Tibial nerve (tissue), 4 donors: Measurements from ENCODE around the gene TBC1D21. TPM values are rescaled to one million over a fixed set of nuclear protein-coding genes. Genes with fewer than 3 reads are reported as not detected.

Experiments
- DNase-seq, 2 donors: peaks; one replicate each; pipeline ENCODE4 v3.0.0-alpha.2; 2019; ENCODE audit warnings: low spot score in 2 of 2
- H3K27ac ChIP-seq, 4 donors: fragments of 200-600 bp; sonication (generic) in 3 of 4; one replicate each; pipeline ENCODE4 v1.5.1; 2017 to 2019; ENCODE audit warnings: mild to moderate bottlenecking in 1 of 4
- H3K27me3 ChIP-seq, 2 donors: fragments of 200-600 bp; sonication (generic) in 1 of 2; one replicate each; pipeline versions ENCODE4 v1.5.1 to v1.6.0; 2017 to 2019
- H3K36me3 ChIP-seq, 3 donors: fragments of 200-600 bp; sonication (generic); one replicate each; pipeline ENCODE4 v1.5.1; 2018 to 2019
- H3K4me1 ChIP-seq, 4 donors: fragments of 200-600 bp; sonication (generic) in 3 of 4; one replicate each; pipeline ENCODE4 v1.5.1; 2017 to 2019
- H3K4me3 ChIP-seq, 4 donors: fragments of 200-600 bp; sonication (generic) in 3 of 4; one replicate each; pipeline ENCODE4 v1.5.1; 2017 to 2019; ENCODE audit warnings: mild to moderate bottlenecking in 1 of 4, moderate library complexity in 1 of 4
- H3K9me3 ChIP-seq, 4 donors: fragments of 200-600 bp; sonication (generic) in 3 of 4; one replicate each; pipeline ENCODE4 v1.5.1; 2017 to 2019
- EP300 ChIP-seq, 2 donors: sonication (generic); formaldehyde crosslinking; IDR thresholded peaks; one replicate each; pipeline ENCODE4 v1.6.1; 2017; ENCODE audit warnings: antibody characterized with exemption in 2 of 2, mild to moderate bottlenecking in 1 of 2
- POLR2A ChIP-seq, 2 donors: fragments of 450-650 bp; IDR thresholded peaks; one replicate each; pipeline ENCODE4 v1.6.1; 2017; ENCODE audit warnings: antibody characterized with exemption in 2 of 2, mild to moderate bottlenecking in 2 of 2, moderate library complexity in 2 of 2
- WGBS, 2 donors: methylation state at CpG; one replicate each; pipeline ENCODE4 v1.1.5; 2018; 5-methylcytosine and 5-hydroxymethylcytosine counted together
- total RNA-seq, 4 donors: library from RNA; depleted of rRNA; stranded (reverse); fragments of >200 nt; gene quantifications; one replicate each; pipeline ENCODE4 v1.1.0, GENCODE V29; 2016
- TF ChIP-seq, protein P1 (sequence below), 5 experiments: fragments of 200-600 bp in 3 of 5; fragments of 450-650 bp in 2 of 5; sonication (generic) in 3 of 5; IDR thresholded peaks; one replicate each; pipeline ENCODE4 v1.5.1; 2016 to 2019; ENCODE audit warnings: antibody characterized with exemption in 5 of 5, mild to moderate bottlenecking in 3 of 5, moderate library complexity in 2 of 5

The TBC1D21 gene
- total RNA-seq, 4 donors from 2014 or later, result not detected

GRCh38 chr15:73892446-73893226, 19.3 kb downstream of the TBC1D21 start:
- WGBS, 2 donors, result 86 to 88% methylated on average over 13 of the region's 13 CpGs
- Histone ChIP-seq H3K9me3 (no peaks in the 10 kb centered on the region), H3K27ac (no peak overlapping the region), H3K36me3 (no peaks in the 10 kb centered on the region), H3K27me3 (peaks cover 0 to 5% of the 10 kb centered on the region in 2 donors), H3K4me1 (no peaks in the 10 kb centered on the region), H3K4me3 (no peak overlapping the region)
- no peak for TF ChIP-seq POLR2A (IDR thresholded peaks at IDR 0.05)
- TF ChIP-seq, protein P1, sequence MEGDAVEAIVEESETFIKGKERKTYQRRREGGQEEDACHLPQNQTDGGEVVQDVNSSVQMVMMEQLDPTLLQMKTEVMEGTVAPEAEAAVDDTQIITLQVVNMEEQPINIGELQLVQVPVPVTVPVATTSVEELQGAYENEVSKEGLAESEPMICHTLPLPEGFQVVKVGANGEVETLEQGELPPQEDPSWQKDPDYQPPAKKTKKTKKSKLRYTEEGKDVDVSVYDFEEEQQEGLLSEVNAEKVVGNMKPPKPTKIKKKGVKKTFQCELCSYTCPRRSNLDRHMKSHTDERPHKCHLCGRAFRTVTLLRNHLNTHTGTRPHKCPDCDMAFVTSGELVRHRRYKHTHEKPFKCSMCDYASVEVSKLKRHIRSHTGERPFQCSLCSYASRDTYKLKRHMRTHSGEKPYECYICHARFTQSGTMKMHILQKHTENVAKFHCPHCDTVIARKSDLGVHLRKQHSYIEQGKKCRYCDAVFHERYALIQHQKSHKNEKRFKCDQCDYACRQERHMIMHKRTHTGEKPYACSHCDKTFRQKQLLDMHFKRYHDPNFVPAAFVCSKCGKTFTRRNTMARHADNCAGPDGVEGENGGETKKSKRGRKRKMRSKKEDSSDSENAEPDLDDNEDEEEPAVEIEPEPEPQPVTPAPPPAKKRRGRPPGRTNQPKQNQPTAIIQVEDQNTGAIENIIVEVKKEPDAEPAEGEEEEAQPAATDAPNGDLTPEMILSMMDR (IDR thresholded peaks at IDR 0.05), result no peak
- TF ChIP-seq EP300 (IDR thresholded peaks at IDR 0.05), result no peak
- no peak for DNase-seq

DNA sequence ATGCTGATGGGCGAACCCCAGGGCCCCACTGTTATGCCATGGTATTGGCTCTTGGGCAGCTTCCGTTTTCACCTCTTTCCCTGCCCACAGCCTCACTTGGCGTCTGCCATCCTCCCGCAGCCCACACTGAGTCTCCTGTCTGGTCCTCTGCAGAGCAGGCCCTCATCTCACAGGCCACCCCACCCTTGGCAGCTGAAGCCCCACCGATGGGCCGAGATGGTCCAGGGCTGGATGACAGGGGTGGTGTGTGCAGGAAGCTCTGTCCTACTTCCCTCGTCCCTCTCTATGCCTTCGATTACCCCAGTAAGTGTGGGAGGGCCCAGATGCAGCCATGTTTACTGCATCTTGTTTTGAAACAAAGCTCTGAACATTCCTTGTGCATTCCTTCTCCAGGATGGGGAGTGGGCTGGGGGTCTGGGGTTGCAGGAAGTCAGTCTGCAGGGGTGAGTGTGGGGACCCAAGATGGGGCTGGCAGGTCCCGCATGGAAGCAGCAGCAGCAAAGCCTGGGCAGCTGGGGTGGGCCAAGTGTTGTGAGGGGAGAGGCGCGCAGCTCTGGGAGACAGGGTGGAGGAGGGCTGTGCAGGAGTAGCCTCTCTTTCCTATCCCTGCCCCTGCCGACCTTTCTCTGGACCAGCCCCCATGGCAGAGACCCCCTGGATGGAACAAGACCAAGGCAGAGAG, 20.9 kb downstream of the TBC1D21 start:
- no peak for DNase-seq
- H3K4me1 ChIP-seq, result no peaks in the 10 kb centered on the region
- H3K36me3 ChIP-seq, result no peaks in the 10 kb centered on the region
- no peaks in the 10 kb centered on the region for H3K9me3 ChIP-seq
- no peak overlapping the region for H3K27ac ChIP-seq
- WGBS, 2 donors, result 78 to 85% methylated on average over 12 of the region's 12 CpGs
- TF ChIP-seq POLR2A (IDR thresholded peaks at IDR 0.05) (no peak), EP300 (IDR thresholded peaks at IDR 0.05) (no peak)
- TF ChIP-seq, protein P1 (IDR thresholded peaks at IDR 0.05), result no peak
- H3K27me3 ChIP-seq, result peaks cover 0 to 5% of the 10 kb centered on the region in 2 donors
- H3K4me3 ChIP-seq, result no peak overlapping the region

GRCh38 chr15:73897441-73898261, 24.3 kb downstream of the TBC1D21 start:
- TF ChIP-seq EP300 (IDR thresholded peaks at IDR 0.05) (no peak), POLR2A (IDR thresholded peaks at IDR 0.05) (no peak)
- TF ChIP-seq, protein P1 (IDR thresholded peaks at IDR 0.05), result peak; percentile 31 to 57 (median 46)
- no peaks in the 10 kb centered on the region for H3K27me3 ChIP-seq
- WGBS, 2 donors, result 57 to 70% methylated on average over 7 to 10 of the region's 15 CpGs
- no peak for DNase-seq
- H3K4me3 ChIP-seq, result no peak overlapping the region
- H3K4me1 ChIP-seq, result no peaks in the 10 kb centered on the region
- no peaks in the 10 kb centered on the region for H3K9me3 ChIP-seq
- no peaks in the 10 kb centered on the region for H3K36me3 ChIP-seq
- no peak overlapping the region for H3K27ac ChIP-seq

GRCh38 chr15:73899197-73900094, 26.1 kb downstream of the TBC1D21 start:
- no peaks in the 10 kb centered on the region for H3K4me1 ChIP-seq
- DNase-seq, result no peak
- no peaks in the 10 kb centered on the region for H3K9me3 ChIP-seq
- WGBS, 2 donors, result 60% methylated on average over 15 of the region's 15 CpGs
- no peaks in the 10 kb centered on the region for H3K36me3 ChIP-seq
- no peak overlapping the region for H3K4me3 ChIP-seq
- H3K27ac ChIP-seq, result no peak overlapping the region
- TF ChIP-seq, protein P1 (IDR thresholded peaks at IDR 0.05), result no peak
- no peak for TF ChIP-seq EP300 (IDR thresholded peaks at IDR 0.05)
- TF ChIP-seq POLR2A (IDR thresholded peaks at IDR 0.05), result no peak
- no peaks in the 10 kb centered on the region for H3K27me3 ChIP-seq
